ENCODE data around the gene STAC. TPM values are rescaled to one million over a fixed set of nuclear protein-coding genes. Genes with fewer than 3 reads are reported as not detected.
"Not testable (repeated sequence)": the region's sequence is repeated elsewhere in the genome, so short reads cannot be mapped to it uniquely, and the experiment has no call there.

Gene STAC
- polyA plus RNA-seq, 1 donor = 35.4 TPM

DNA sequence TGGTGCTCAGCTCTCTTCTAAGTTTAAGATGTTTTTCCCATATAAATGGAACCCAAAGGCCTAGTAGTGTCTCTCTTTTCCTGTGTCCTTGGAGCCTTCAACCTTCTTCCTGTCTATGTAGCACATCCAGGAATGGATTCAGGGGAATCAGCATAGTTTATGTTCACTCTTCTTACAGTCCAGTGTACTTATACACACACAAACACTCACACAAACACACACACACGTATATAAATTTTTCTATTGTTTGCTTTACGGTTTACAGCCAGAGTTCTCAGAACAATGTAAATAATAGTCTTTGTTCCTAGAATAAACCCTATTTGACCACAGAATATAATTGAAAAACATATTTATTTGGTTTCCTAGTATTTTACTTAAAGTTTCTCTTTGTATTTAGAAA lies 36.9 kb downstream of the STAC start:
- no peak for DNase-seq

DNA sequence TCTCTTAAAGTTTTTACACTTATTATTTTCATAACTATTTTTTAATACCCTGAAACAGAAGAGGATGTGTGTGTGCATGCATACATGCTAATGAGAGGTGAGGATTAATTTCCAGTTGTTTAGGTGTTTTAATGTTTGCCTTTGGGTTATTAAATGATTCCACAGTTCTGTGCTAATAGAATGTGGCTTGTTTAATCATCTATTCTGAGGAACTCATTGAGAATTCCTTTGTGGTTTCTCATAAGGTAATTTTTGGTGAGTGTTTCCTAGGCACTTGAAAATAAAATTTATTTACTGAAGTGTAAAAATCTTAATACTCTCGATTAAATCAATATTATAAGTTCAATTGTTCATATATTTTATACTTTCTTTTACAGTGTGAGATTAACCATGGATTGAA lies 38.0 kb downstream of the STAC start:
- DNase-seq = no peak

DNA sequence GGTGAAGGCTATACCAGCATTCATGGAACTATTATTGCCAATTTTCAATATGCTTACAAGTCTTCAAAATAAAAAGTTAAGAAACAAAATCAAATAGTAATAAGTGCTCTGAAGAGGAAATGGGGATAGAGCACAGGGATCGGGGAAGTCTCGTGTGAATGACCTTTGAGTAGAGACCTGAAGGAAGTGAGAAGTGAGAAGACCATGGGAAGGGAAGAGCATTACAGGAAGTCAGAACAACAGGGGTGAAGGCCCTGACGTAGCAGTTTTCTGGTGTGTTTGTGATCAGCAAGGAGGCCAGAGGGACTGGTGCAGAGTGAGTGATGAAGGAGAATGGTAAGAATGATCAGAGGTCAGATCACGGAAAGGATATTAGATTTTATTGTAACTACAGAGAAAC lies 48.1 kb downstream of the STAC start:
- DNase-seq = no peak

DNA sequence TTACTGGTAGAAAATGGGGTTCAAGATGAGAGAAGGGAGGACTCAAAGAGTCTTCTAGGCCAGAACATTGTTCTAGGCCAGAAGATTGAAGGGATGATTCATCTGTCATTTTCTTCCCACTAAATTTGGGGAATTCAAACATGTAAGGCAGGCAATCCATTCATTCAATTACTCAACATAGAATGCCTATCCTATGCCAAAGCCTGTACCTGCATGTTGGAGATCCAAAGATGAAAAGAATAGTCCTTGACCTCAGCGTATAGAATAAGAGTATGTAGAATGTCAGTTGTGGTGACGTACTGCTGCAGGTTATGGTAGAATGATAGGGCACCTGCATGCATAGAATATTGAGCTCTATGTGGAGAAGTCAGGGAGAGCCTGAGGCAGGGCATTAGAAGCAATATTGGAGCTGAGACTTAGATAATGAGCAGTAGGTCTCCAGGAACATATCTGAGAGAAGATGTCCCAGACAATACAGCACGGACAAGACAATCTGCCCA lies 49.7 kb downstream of the STAC start:
- no peak for DNase-seq

DNA sequence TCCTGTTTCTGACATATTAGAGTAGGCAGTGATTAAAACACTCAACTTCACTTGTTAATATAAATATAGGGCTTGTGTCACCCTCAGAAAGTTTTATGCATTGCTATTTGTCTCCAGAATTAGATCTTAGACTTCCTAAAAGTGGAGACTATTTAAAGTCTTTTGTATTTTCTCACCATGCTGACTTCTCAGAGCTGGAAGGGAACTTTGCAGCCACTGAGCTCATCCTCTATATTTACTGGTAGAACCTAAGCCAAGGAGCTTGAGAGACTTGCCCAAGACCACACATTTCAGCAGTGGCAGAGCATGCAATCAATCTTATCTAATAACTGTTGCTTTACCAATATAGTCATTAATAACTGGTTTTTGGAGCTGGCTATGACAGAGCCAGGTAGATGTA lies 53.2 kb downstream of the STAC start:
- no peak for DNase-seq

DNA sequence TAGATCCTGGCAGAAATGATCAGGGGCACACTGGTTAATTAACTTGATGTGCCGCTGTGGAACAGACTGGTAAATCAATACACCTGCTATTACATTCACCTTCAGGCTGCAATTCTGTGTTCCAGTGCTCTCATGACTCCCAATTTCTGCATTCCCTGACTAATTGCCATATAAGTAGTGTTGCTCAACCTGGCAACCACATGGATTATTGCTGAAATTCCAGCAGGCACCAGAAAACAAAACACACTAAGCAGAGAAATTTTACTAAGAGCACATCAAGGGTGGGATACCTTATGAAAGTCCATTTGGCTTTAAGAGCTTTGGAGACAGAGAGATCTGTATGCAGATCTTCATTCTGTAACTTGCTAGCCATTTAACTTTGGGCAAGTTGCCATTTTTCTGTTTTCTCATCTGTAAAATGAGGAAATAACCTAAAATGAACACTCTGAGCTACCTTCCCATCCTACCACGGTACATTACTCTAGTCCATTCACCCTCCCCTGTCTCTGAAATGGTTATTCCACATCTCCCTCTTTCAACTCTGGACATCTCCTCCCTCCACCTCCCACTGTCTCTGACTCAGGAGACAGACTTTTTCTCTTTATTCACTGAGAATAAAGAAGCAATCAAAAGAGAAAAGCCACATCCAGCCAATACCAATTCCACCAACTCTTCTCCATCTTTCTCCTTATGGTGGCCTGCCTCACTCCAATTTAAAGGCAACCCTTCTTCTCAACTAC lies 54.6 kb downstream of the STAC start:
- no peak for DNase-seq

DNA sequence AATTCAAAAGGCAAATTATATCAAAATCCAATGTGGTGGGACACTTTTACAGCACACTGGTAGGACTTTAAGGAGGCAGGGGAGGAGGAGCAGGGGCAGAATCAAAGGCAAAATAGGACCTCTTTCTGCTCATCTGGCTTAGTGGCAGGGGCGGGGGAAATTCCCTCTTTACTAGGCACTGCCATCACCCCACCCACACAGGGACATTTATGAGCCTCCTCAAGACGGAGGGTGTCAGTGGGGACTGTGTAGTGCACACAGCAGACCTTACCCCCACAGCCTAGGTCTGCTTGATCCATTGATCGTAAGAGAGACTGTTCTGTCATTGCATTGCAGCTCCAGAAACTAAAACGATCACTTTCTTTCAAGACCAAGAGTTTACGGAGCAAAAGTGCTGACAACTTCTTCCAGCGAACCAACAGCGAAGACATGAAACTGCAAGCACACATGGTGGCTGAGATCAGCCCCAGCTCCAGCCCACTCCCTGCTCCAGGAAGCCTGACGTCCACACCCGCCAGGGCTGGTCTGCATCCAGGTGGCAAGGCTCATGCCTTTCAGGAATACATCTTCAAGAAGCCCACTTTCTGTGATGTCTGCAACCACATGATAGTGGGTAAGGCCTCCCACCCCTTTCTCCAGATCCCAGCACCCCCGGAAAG lies 62.9 kb downstream of the STAC start:
- DNase-seq = no peak

DNA sequence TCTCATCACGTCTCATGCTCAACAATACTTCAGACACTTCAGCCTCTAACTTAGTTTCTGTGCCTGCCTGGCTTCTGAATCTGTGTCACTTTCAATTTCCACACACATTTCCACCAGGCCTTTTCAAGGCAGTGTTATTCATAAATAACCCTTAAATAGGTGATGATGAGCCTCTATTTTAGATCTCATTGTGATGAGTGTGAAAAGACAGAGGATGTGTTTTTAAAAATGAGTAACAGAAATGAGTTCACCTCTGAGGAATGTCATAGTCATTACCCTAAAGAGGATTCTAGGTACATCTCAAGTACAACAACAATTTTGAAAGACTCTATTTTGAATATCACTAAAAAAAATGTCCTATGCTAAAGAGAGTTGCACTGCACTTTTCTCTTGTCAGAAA lies 64.6 kb downstream of the STAC start:
- DNase-seq = no peak

DNA sequence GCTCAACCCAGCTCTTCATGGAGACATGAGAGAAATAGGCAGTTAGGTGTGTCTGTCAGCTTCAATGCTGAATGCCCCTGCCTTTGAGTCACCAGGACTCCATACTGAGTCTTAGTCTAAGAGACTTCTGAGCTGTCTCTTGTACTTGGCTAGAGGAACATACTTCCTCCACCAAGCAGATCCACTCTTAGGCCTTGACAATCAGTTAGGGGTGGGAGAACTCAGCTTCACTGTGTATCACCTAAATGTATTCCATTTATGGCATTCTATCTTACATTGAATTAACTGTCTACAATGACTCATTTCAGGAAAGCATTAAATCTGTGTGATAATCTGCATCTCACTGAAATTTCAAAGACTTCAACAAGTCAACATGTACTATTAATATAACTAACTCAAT lies 66.0 kb downstream of the STAC start:
- no peak for DNase-seq

DNA sequence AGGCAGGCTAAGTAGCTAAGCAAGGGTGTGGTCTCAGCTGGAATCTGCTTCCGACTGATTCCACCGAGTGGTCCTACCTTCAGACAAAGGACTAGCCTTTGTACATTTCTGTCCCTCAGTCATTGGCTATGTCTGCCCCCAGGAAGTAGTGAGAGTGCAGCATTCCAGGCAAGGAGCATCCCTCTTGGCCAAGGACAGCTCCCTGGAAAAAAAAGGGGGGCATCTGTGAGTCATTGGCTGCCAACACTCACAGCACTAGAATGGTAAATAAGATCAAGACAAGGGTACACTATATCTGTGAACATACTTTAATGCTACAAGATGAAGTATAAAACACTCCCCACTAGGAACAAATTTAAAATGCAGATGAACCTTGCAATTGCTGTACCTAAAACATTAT lies 66.8 kb downstream of the STAC start:
- DNase-seq = no peak

DNA sequence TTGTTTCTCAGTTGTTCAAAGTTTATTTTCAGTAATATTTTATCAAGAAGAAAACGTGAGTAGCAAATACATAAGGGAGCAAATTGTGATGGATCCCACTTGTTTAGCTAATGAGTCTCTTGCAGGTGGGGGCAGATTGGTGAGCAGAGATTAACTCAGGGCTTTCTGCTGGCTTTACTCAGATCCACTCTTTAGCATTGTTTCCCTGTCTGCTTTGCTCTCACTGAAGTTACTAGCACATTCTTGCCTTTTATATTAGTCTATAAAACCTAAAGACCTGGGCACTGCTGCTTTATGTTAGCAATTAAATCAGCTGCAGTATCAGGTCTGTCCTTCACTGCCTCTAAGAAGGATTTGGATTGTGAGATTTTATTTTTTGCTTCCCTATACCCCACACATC lies 71.5 kb downstream of the STAC start:
- no peak for DNase-seq

DNA sequence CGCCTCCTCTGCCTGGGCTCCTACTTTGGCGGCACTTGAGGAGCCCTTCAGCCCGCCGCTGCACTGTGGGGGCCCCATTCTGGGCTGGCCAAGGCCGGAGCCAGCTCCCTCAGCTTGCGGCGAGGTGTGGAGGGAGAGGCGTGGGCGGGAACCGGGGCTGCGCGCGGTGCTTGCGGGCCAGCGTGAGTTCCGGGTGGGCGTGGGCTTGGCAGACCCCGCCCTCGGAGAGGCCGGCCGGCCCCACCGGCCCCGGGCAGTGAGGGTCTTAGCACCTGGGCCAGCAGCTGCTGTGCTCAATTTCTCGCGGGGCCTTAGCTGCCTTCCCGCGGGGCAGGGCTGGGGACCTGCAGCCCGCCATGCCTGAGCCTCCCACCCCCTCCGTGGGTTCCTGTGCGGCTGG lies 72.9 kb downstream of the STAC start:
- DNase-seq = not testable (repeated sequence)

DNA sequence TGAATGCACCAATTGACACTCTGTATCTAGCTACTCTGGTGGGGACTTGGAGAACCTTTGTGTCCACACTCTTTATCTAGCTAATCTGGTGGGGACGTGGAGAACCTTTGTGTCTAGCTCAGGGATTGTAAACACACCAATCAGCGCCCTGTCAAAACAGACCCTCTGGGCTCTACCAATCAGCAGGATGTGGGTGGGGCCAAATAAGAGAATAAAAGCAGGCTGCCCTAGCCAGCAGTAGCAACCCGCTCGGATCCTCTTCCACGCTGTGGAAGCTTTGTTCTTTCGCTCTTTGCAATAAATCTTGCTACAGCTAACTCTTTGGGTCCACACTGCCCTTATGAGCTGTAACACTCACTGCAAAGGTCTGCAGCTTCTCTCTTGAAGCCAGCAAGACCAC lies 73.6 kb downstream of the STAC start:
- not testable (repeated sequence) for DNase-seq

DNA sequence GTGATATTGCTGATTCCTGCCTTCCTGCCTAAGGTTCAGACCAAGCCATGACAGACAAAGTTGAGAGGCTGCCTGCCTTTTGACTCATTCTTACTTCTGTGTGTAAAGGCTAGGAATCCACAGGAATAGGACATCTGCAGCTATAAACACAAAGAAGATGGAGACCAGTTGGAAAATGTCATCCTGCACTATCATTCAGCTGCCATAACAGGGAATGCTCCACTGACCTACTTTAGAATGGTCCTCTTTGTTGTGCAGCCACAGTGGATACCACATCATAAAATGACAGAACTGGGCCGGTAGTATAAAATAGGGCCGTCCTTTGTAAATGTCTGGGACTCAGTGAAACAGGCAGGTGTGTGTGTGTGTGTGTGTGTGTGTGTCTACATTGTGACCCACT lies 75.1 kb downstream of the STAC start:
- no peak for DNase-seq

DNA sequence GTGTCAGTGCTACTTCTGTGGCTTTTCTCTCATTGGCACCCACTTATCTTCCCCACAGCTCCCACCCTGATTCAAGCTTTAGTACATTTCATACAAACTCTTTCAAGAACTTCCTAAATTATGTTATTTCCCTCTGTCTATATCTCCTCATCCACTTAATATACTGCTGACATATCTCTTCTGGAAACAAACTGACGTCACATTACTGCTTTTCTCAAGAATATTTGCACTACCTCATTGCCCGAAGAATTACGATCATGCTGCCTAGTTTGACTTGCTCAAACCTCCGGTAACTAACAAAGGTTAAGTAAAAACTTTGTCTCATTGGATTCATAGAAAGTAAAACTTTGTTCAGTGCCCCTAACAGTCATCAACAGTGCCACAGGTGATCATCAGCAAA lies 76.5 kb downstream of the STAC start:
- no peak for DNase-seq

DNA sequence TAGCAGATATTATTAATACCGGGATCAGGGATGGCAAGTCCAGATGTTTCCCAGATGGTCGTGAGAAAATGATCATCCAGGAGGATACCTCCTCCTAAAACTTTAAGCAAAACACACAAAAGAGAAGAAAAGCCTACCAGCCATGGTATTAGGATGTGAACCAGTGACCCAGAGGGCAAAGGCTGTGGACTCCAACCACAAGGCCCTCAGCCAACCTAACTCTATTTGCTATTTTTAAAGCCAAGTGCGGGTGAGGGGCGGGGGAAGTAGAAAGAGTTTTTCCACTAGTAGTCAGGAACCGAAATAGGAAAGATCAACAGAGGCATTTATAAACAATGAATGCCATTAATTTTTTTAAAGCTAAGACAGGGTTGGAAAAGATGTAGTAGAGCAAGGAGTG lies 77.4 kb downstream of the STAC start:
- DNase-seq = no peak

DNA sequence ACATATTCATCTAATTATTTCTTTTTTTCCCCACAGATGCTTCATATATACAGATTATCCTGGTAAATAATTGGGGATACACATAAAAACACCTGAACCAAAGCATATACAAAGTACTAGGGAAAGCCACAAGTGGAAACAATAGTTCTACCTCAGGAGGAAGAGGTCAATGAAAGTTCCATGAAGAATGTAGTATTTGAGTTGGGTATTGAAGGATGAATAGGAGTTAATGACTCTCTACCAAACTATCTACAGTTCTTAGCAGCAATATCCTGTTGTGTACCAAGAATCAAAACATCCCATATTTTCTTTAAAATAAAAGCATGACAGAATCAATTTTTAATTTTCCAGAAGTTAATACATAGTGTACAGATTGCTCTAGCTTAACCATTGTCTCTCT lies 78.9 kb downstream of the STAC start:
- no peak for DNase-seq

DNA sequence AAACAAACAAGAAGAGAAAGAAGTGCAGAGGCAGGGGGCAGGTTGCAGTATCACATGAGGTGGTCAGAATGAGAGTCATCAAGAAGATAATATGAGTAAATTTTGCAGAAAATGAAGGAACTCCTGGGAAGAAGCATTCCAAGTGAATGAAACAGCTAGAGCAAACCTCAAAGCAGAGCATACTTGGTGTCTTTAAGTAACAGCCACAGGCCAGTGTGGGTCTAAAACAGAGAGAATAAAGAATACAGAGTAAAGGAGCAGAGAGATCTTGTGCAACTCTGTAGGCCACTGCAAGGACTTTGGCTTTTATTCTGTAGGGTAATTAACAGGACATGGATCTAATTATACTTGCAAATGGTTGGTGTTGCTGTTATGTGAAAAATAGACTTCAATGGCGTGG lies 81.3 kb downstream of the STAC start:
- no peak for DNase-seq

DNA sequence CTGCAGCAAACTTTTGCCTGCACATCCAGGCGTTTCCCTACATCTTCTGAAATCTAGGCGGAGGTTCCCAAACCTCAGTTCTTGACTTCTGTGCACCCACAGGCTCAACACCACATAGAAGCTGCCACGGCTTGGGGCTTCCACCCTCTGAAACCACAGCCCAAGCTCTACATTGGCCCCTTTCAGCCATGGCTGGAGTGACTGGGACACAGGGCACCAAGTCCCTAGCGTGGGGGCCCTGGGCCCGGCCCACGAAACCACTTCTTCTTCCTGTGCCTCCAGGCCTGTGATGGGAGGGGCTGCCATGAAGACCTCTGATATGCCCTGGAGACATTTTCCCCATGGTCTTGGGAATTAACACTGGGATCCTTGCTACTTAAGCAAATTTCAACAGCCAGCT lies 91.7 kb downstream of the STAC start:
- DNase-seq = not testable (repeated sequence)

DNA sequence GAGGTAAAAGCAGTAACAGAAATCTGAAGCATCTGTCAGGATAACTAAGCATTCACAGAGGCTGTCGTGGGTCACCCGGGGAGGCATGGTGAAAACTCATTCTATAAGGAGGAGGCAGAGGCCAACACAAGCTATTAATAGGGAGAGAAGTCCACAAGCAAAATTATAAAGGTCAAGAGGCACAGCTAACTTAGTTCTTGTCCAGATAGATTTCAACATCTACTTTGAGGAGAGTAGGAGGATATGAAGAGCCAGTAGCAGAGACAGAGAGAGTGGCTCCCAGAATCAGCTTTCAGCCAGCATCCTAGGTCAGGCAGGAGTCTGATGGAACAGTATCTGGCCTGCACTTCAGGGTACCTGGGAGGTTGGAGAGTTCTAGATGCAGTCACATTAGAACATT lies 95.3 kb downstream of the STAC start:
- no peak for DNase-seq

DNA sequence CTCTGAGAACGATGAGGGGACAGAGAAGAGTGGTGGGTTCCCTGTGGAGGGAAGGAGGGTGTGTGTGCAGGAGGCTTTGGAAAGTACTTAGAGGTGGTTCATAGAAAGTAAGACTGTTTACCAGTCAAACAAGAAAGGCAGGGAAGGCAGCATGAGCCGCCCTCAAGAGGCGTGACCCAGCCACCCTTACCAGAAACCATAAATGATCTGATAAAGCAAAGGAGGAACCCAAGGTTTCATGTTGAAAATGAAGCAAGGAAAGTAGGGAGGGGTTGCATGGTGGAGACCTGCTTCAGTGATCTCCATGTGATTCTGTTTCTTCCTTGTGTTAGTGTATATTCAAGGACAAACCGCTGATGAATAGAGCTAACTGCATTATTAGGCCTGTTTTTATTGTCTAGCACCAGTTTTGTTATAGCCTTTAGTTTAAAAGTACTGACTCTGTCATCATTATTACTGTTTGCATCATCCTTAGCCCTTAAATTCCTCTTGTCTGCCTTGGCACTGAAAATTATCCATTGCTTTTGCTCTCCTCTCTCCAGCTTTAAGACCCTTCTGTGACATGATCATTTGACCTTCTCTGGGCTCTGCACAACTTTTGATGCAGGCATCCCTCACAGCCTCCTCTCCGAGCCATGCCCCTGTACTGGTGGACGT lies 96.1 kb downstream of the STAC start:
- DNase-seq = no peak

DNA sequence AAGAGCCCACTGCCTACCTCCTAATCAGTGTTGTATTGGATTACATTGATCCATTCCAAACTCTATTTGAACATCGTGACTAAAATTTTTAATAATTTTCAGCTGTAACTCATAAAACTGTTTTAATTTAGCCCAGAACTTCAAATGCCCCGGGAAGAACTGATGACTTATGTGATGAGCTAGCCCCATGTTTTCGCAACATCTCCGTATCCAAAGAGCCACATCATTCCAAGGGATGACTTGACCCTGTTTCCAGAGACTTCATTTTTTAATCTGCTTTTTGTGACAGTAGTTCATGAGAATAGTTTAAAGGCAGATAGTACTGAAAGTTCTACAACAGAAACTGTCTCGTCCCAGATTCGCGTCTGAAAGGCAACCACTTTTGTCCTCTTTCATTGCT lies 97.4 kb downstream of the STAC start:
- no peak for DNase-seq

DNA sequence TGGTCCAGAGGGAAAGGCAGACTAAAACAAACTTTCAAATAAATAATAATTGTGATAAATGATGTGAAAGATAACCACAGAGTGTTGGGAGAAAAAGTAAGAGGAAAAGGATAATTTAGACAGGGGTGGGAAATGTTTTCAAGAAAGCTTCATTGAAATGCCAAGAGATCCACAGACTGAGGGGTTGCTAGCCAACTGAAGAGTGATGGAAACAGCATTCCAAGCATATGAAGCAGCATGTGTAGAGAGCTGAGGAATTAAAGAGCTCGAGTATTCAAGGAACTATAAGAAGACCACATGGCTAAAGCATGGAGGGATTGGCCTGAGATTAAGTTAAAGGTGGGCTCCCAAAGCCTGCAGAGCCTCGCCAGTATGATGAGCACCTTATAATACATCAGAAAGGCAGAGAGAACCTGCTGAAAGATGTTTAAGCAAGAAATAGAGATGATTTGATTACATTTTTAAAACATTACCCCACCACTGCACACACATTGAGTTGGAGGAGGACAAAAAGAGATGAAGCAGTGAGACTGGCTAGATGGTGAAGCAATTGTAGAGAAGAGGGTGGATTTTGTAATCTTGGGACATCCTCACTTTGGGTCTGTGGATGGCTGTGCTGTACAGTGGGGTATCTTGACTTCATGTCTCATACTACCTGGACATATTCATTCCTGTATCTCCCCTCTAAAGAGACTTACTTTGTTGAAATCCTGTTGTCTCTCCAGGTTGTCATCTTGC lies 100.8 kb downstream of the STAC start:
- DNase-seq = no peak
